ENCODE data around the gene PFKFB1. TPM values are rescaled to one million over a fixed set of nuclear protein-coding genes. Genes with fewer than 3 reads are reported as not detected.

The PFKFB1 gene
- total RNA-seq, result 0.12 TPM

GRCh38 chrX:54994099-54994498 is at the start of gene PFKFB1:
Gene PFKFB1, minus strand, starts transcription at chrX:54994188. Its CDS starts 181 bp downstream, at chrX:54994007.
- no peak for DNase-seq (ENCODE audit: low spot score)

- DNase-seq (ENCODE audit: low spot score), result no peak
These were observed 47.5 kb upstream of the PFKFB1 start for GRCh38 chrX:55041514-55041913.

- no peak for DNase-seq (ENCODE audit: low spot score)
These were observed 45.5 kb upstream of the PFKFB1 start for GRCh38 chrX:55039471-55039870.

GRCh38 chrX:55033429-55033828 is 39.4 kb upstream of the PFKFB1 start:
- peak; percentile 34 for DNase-seq (ENCODE audit: low spot score)

GRCh38 chrX:55030271-55031205 is 36.5 kb upstream of the PFKFB1 start, which contains the start of gene ALAS2:
Gene ALAS2, minus strand, starts transcription at chrX:55030977. Its CDS starts 4,977 bp downstream, at chrX:55026000.
- no peak for DNase-seq (ENCODE audit: low spot score)

- DNase-seq (ENCODE audit: low spot score), result no peak
These were observed 35.3 kb upstream of the PFKFB1 start for GRCh38 chrX:55029291-55029690.

GRCh38 chrX:55028611-55029010 is 34.6 kb upstream of the PFKFB1 start:
- DNase-seq (ENCODE audit: low spot score), result no peak

GRCh38 chrX:55028040-55028439 is 34.1 kb upstream of the PFKFB1 start:
- DNase-seq (ENCODE audit: low spot score), result no peak

- no peak for DNase-seq (ENCODE audit: low spot score)
These were observed 32.9 kb upstream of the PFKFB1 start for GRCh38 chrX:55026840-55027239.

GRCh38 chrX:55026143-55026542 is 32.2 kb upstream of the PFKFB1 start:
- no peak for DNase-seq (ENCODE audit: low spot score)

GRCh38 chrX:55014897-55015299 is 20.9 kb upstream of the PFKFB1 start:
- no peak for DNase-seq (ENCODE audit: low spot score)

GRCh38 chrX:55011294-55011693 is 17.3 kb upstream of the PFKFB1 start:
- DNase-seq (ENCODE audit: low spot score), result no peak

GRCh38 chrX:55008571-55009358 is 14.8 kb upstream of the PFKFB1 start:
- no peak for DNase-seq (ENCODE audit: low spot score)

- peak; percentile 49 for DNase-seq (ENCODE audit: low spot score)
These were observed 13.7 kb upstream of the PFKFB1 start for GRCh38 chrX:55007656-55008055.

- DNase-seq (ENCODE audit: low spot score), result no peak
These were observed 13.0 kb upstream of the PFKFB1 start for GRCh38 chrX:55006827-55007621.

- no peak for DNase-seq (ENCODE audit: low spot score)
These were observed 11.3 kb upstream of the PFKFB1 start for GRCh38 chrX:55005256-55005655.

- no peak for DNase-seq (ENCODE audit: low spot score)
These were observed 10.2 kb upstream of the PFKFB1 start for GRCh38 chrX:55004231-55004630.

- peak; percentile 91 for DNase-seq (ENCODE audit: low spot score)
These were observed 6.0 kb upstream of the PFKFB1 start, which contains the start of gene APEX2 for GRCh38 chrX:54999717-55000598. Gene APEX2, plus strand, starts transcription at chrX:55000363. Its CDS starts 60 bp downstream, at chrX:55000423.

GRCh38 chrX:54995621-54996020 is 1.6 kb upstream of the PFKFB1 start:
- DNase-seq (ENCODE audit: low spot score), result no peak

- no peak for DNase-seq (ENCODE audit: low spot score)
These were observed 822 bp upstream of the PFKFB1 start for GRCh38 chrX:54994668-54995351.
